RWPE1 (cell line): Measurements from ENCODE around the gene C1QTNF12.
"Not testable (repeated sequence)": the region's sequence is repeated elsewhere in the genome, so short reads cannot be mapped to it uniquely, and the experiment has no call there.

Source experiments
- CTCF ChIA-PET: fragments of 350-600 bp; sonication (Branson Sonifier 250); formaldehyde crosslinking; extraction: SDS; loops from one replicate; lab custom pipeline; 2021; lab: Yijun Ruan, JAX
- POLR2A ChIA-PET: fragments of 400-600 bp; formaldehyde crosslinking; extraction: SDS; loops from one replicate; lab custom pipeline; 2020; ENCODE audit warnings: antibody characterized with exemption; ENCODE audit not compliant: low non-redundant PET; lab: Yijun Ruan, JAX
- DNase-seq: peaks from one replicate; pipeline ENCODE4 v3.0.0; 2012; ENCODE audit warnings: low spot score
- H3K27ac ChIP-seq: fragments of 450-650 bp; 2 replicates; pipeline ENCODE4 v1.5.1; 2017
- TF ChIP-seq, protein P1 (sequence below): fragments of 450-650 bp; conservative IDR thresholded peaks from 2 replicates; pipeline ENCODE4 v1.5.1; 2017; ENCODE audit warnings: low read depth, mild to moderate bottlenecking

The C1QTNF12 gene

DNA sequence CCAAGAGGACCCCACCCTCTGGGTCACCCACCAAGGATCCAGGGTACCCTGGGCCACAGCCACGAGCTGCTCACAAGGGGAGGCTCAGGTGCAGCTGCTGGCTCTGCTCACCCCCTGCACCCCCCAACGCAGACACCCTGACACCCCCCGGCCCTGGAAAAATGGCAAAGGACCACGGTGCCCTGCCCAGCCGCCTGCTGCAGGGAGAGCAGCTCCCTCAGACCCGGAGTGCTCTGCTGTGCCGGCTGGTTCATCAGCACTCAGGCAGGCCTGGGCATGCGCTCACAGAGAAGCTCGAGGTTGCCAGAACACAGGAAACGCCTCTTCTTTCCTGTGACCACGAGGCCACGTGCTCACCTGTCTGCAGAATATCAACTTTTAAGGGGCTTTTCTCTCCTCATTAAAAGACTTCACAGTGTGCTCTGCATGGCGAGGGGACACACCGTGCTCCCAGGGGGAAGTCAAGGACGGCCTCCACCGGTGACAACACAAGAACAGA lies 4.3 kb upstream of the C1QTNF12 start:
- peak; percentile 77 for DNase-seq
- TF ChIP-seq, protein P1, sequence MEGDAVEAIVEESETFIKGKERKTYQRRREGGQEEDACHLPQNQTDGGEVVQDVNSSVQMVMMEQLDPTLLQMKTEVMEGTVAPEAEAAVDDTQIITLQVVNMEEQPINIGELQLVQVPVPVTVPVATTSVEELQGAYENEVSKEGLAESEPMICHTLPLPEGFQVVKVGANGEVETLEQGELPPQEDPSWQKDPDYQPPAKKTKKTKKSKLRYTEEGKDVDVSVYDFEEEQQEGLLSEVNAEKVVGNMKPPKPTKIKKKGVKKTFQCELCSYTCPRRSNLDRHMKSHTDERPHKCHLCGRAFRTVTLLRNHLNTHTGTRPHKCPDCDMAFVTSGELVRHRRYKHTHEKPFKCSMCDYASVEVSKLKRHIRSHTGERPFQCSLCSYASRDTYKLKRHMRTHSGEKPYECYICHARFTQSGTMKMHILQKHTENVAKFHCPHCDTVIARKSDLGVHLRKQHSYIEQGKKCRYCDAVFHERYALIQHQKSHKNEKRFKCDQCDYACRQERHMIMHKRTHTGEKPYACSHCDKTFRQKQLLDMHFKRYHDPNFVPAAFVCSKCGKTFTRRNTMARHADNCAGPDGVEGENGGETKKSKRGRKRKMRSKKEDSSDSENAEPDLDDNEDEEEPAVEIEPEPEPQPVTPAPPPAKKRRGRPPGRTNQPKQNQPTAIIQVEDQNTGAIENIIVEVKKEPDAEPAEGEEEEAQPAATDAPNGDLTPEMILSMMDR = no peak
- ChIA-PET CTCF (interaction anchor here (0.5 to 1.1 kb wide), 4 partner anchors 10 to 274 kb away, joined by 3 to 7 read pairs (median 4); partner anchors contain the start of gene UBE2J2), POLR2A (interaction anchor here (0.7 to 1.2 kb wide), 2 partner anchors 11 to 182 kb away, joined by 4 to 5 read pairs; no protein-coding TSS in a partner anchor)
- H3K27ac ChIP-seq = peak overlapping the region; percentile 86

DNA sequence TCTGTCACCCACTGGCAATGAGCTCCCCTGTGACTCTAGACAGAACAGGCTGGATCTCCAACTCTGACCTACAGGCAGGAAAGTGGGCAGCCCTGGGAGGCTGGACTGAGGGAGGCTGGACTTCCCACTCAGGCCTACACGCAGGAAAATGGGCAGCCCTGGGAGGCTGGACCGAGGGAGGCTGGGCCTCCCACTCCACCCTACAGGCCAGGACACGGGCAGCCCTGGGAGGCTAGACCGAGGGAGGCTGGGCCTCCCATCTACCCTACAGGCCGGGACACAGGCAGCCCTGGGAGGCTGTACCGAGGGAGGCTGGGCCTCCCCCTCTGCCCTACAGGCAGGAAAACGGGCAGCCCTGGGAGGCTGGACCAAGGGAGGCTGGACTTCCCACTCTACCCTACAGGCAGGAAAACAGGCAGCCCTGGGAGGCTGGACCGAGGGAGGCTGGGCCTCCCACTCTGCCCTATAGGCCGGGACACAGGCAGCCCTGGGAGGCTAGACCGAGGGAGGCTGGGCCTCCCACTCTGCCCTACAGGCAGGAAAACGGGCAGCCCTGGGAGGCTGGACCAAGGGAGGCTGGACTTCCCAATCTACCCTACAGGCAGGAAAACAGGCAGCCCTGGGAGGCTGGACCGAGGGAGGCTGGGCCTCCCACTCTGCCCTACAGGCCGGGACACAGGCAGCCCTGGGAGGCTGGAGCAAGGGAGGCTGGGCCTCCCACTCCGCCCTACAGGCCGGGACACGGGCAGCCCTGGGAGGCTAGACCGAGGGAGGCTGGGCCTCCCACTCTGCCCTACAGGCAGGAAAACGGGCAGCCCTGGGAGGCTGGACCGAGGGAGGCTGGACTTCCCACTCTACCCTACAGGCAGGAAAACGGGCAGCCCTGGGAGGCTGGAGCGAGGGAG lies 1.7 kb upstream of the C1QTNF12 start:
- CTCF ChIA-PET, H3K27ac ChIP-seq, DNase-seq, POLR2A ChIA-PET: not testable (repeated sequence)

DNA sequence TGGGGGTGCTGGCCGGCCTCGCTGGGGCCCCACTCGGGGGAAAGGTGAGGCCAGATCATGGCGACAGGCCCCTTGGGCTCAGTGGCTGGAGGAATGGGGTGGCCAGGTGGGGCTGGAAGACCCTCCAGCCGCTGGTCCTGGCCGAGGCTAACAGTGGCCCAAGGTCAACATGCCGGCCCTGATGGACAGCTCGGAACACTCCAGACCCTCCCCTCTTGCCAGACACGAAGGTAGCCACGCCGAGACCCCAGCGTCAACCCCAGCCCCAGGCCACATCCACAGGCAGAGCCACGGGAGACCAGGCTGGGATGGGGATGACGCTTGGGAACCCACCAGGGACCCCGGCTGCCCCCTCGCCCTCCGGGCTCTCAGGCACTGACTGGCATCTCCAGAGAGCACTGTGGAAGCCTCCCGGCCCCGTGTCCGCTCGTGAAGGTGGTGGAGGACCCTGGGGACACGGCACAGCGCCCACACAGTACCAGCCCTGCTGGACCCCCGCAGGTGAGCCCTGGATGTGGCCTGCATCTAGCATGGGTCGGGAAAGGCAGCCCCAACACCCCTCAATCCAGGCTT lies 905 bp upstream of the C1QTNF12 start:
- POLR2A ChIA-PET = no interaction called here
- TF ChIP-seq, protein P1 = no peak
- CTCF ChIA-PET = interaction anchor here (0.6 to 0.7 kb wide), 2 partner anchors 34 to 271 kb away, joined by 3 to 5 read pairs; no protein-coding TSS in a partner anchor
- H3K27ac ChIP-seq = no peak overlapping the region
- DNase-seq = no peak

DNA sequence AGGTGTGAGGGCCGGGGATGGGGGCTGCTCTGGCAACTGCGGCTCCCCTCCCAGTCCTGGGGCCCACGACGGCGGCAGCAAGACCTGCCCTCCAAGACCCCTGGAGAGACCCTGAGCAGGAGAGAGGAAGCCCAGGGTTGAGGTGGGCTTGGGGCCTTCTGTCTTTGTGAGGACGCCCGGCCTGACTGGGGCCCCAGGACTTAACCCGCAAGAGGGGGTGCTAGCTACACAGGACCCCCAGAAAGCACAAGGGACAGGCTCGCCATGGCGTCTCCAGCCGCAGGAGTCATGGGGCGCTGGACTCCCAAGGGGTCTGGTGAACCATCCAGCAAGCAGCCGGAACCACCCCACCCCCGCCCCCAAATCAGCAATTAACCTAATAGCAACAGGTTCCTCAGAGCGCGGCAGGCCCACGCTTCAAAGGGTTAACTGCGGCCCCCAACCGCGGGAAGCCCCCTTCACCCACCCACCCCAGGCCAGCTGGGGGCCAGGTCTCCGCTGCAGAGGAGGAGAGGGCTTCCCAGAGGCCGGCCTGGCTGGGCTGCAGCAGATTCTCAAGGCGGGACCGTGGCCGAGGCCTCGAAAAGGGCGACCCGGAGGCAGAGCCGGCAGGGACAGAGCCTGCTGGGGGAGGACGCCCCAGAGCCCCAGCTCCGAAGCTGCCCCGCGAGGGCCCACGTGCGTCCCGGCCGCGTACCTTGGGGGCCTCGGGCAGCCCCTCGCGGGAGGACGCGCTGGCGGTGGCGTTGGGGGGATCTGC lies 525 bp downstream of the C1QTNF12 start:
- TF ChIP-seq, protein P1 = no peak
- H3K27ac ChIP-seq = no peak overlapping the region
- no peak for DNase-seq
- CTCF ChIA-PET = no interaction called here
- POLR2A ChIA-PET = interaction anchor here (0.9 kb wide), 1 partner anchor 9 kb away, joined by 3 read pairs; no protein-coding TSS in a partner anchor

DNA sequence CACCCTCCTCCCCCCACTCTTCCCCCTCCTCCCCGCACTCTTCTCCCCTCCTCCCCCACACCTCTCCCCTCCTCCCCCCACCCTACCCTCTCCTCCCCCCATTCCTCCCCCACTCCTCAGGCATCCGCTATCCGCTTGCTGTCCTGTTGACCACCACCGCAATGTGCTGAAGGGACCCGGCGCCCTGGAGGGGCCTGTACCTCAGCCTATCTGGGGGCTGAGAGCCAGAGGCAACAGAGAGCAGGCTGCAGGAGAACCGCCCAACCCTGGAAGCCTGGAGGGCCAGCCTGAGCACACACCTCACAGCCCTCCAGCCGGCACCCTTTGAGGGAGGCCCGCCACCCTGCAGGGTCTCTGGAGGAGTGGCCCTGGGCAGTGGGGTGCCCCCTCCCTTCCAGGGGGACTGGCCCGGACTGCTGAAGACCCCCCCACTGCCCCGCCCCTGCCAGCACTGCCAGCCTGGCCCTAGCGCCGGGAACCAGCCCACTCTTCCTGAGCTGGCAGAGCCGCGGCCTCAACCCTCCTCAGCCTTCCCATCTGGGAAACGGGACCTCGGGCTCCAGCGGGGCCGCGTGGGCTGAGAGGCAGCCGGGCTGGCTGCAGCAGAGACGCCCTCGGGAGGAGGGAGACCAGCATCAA lies 1.2 kb downstream of the C1QTNF12 start:
- ChIA-PET POLR2A (interaction anchor here (0.9 kb wide), 1 partner anchor 8 kb away, joined by 3 read pairs; no protein-coding TSS in a partner anchor), CTCF (no interaction called here)
- DNase-seq = no peak
- TF ChIP-seq, protein P1 = no peak
- H3K27ac ChIP-seq = no peak overlapping the region

DNA sequence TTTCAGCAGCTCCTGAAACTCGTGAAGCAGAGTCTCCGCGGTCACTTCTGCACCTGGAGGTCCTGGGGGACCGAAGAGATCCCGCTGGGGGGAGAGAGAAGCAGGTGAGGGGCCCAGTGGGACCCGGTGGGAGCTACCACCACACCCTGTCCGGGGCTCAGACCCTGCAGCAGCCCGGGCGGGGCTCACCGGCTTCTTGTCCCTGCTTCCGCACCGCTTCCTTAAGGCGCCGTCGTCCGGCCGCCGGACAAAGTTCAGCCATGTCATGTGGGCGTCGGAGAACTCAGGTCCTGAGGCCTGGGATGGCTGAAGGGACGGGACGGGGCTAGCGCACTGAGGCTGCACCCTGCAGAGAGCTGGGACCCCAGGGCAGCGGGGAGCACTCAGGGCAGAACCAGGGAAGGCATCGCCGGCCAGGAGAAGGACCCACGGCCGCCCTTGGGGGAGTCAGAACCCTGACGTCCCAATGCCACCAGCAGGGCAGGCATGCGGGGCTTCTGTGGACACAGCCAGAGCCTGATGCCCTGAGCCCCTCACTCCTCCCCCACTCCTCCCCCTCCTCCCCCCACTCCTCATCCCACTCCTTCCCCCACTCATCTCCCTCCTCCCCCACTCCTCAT lies 2.2 kb downstream of the C1QTNF12 start:
- TF ChIP-seq, protein P1 = no peak
- POLR2A ChIA-PET = interaction anchor here (0.7 kb wide), 1 partner anchor 35 kb away, joined by 4 read pairs; no protein-coding TSS in a partner anchor
- no peak overlapping the region for H3K27ac ChIP-seq
- CTCF ChIA-PET = no interaction called here
- no peak for DNase-seq
